ENCODE data around the gene C22orf23.

The C22orf23 gene

GRCh38 chr22:37922191-37922590, 31.2 kb downstream of the C22orf23 start:
- no peak for TF ChIP-seq PAX5 (IDR thresholded peaks at IDR 0.05; ENCODE audit: insufficient read depth, low read length, severe bottlenecking)
- no peak for TF ChIP-seq POLR2A (IDR thresholded peaks at IDR 0.05; ENCODE audit: low read depth, low read length)
- TF ChIP-seq POLR2AphosphoS5 (IDR thresholded peaks at IDR 0.05; ENCODE audit: low read depth, low read length), result no peak
- no peak for TF ChIP-seq POU2F2 (IDR thresholded peaks at IDR 0.05; ENCODE audit: low read depth, low read length)
- no peak for TF ChIP-seq TAF1 (IDR thresholded peaks at IDR 0.05; ENCODE audit: low read depth, low read length)
- TF ChIP-seq SPI1 (IDR thresholded peaks at IDR 0.05; ENCODE audit: low read depth, low read length), result no peak
- no peak for FAIRE-seq
- no peak for DNase-seq (ENCODE audit: insufficient read length, low spot score)

- DNase-seq (ENCODE audit: insufficient read length, low spot score), result no peak
- no peak for TF ChIP-seq POLR2A (IDR thresholded peaks at IDR 0.05; ENCODE audit: low read depth, low read length)
- no peak for TF ChIP-seq PAX5 (IDR thresholded peaks at IDR 0.05; ENCODE audit: insufficient read depth, low read length, severe bottlenecking)
- no peak for TF ChIP-seq SPI1 (IDR thresholded peaks at IDR 0.05; ENCODE audit: low read depth, low read length)
- no peak for TF ChIP-seq TAF1 (IDR thresholded peaks at IDR 0.05; ENCODE audit: low read depth, low read length)
- no peak for TF ChIP-seq POLR2AphosphoS5 (IDR thresholded peaks at IDR 0.05; ENCODE audit: low read depth, low read length)
- TF ChIP-seq POU2F2 (IDR thresholded peaks at IDR 0.05; ENCODE audit: low read depth, low read length), result no peak
- no peak for FAIRE-seq
Measured at GRCh38 chr22:37920126-37920525, 33.3 kb downstream of the C22orf23 start.

- TF ChIP-seq SPI1 (IDR thresholded peaks at IDR 0.05; ENCODE audit: low read depth, low read length), result no peak
- no peak for TF ChIP-seq PAX5 (IDR thresholded peaks at IDR 0.05; ENCODE audit: insufficient read depth, low read length, severe bottlenecking)
- no peak for TF ChIP-seq POLR2AphosphoS5 (IDR thresholded peaks at IDR 0.05; ENCODE audit: low read depth, low read length)
- TF ChIP-seq POLR2A (IDR thresholded peaks at IDR 0.05; ENCODE audit: low read depth, low read length), result no peak
- TF ChIP-seq TAF1 (IDR thresholded peaks at IDR 0.05; ENCODE audit: low read depth, low read length), result no peak
- no peak for TF ChIP-seq POU2F2 (IDR thresholded peaks at IDR 0.05; ENCODE audit: low read depth, low read length)
Measured at GRCh38 chr22:37918580-37919270, 34.7 kb downstream of the C22orf23 start.

GRCh38 chr22:37917874-37918548, 35.4 kb downstream of the C22orf23 start:
- no peak for TF ChIP-seq PAX5 (IDR thresholded peaks at IDR 0.05; ENCODE audit: insufficient read depth, low read length, severe bottlenecking)
- peak; percentile 64 for TF ChIP-seq SPI1 (IDR thresholded peaks at IDR 0.05; ENCODE audit: low read depth, low read length)
- DNase-seq (ENCODE audit: insufficient read length, low spot score), result no peak
- peak; percentile 71 for FAIRE-seq

More at GRCh38 chr22:37918580-37919270, 34.7 kb downstream of the C22orf23 start:
- DNase-seq (ENCODE audit: insufficient read length, low spot score) (no peak), FAIRE-seq (peak; percentile 64)

- no peak for DNase-seq (ENCODE audit: insufficient read length, low spot score)
- TF ChIP-seq POLR2A (IDR thresholded peaks at IDR 0.05; ENCODE audit: low read depth, low read length), result no peak
- no peak for TF ChIP-seq TAF1 (IDR thresholded peaks at IDR 0.05; ENCODE audit: low read depth, low read length)
- TF ChIP-seq PAX5 (IDR thresholded peaks at IDR 0.05; ENCODE audit: insufficient read depth, low read length, severe bottlenecking), result no peak
- TF ChIP-seq POLR2AphosphoS5 (IDR thresholded peaks at IDR 0.05; ENCODE audit: low read depth, low read length), result no peak
- TF ChIP-seq POU2F2 (IDR thresholded peaks at IDR 0.05; ENCODE audit: low read depth, low read length), result no peak
- TF ChIP-seq SPI1 (IDR thresholded peaks at IDR 0.05; ENCODE audit: low read depth, low read length), result no peak
- no peak for FAIRE-seq
Measured at GRCh38 chr22:37916311-37916710, 37.1 kb downstream of the C22orf23 start.

GRCh38 chr22:37913233-37913721, 40.1 kb downstream of the C22orf23 start:
- TF ChIP-seq TAF1 (IDR thresholded peaks at IDR 0.05; ENCODE audit: low read depth, low read length) (no peak), SPI1 (IDR thresholded peaks at IDR 0.05; ENCODE audit: low read depth, low read length) (no peak), PAX5 (IDR thresholded peaks at IDR 0.05; ENCODE audit: insufficient read depth, low read length, severe bottlenecking) (no peak), POLR2A (IDR thresholded peaks at IDR 0.05; ENCODE audit: low read depth, low read length) (no peak), POU2F2 (IDR thresholded peaks at IDR 0.05; ENCODE audit: low read depth, low read length) (no peak), POLR2AphosphoS5 (IDR thresholded peaks at IDR 0.05; ENCODE audit: low read depth, low read length) (no peak)
- FAIRE-seq (no peak), DNase-seq (ENCODE audit: insufficient read length, low spot score) (no peak)

- DNase-seq (ENCODE audit: insufficient read length, low spot score), result no peak
- FAIRE-seq, result no peak
- TF ChIP-seq POLR2A (IDR thresholded peaks at IDR 0.05; ENCODE audit: low read depth, low read length) (no peak), POLR2AphosphoS5 (IDR thresholded peaks at IDR 0.05; ENCODE audit: low read depth, low read length) (no peak), TAF1 (IDR thresholded peaks at IDR 0.05; ENCODE audit: low read depth, low read length) (no peak), POU2F2 (IDR thresholded peaks at IDR 0.05; ENCODE audit: low read depth, low read length) (no peak), PAX5 (IDR thresholded peaks at IDR 0.05; ENCODE audit: insufficient read depth, low read length, severe bottlenecking) (no peak), SPI1 (IDR thresholded peaks at IDR 0.05; ENCODE audit: low read depth, low read length) (no peak)
Measured at GRCh38 chr22:37912171-37912570, 41.2 kb downstream of the C22orf23 start.

- FAIRE-seq (no peak), DNase-seq (ENCODE audit: insufficient read length, low spot score) (no peak)
- TF ChIP-seq SPI1 (IDR thresholded peaks at IDR 0.05; ENCODE audit: low read depth, low read length), result no peak
- no peak for TF ChIP-seq PAX5 (IDR thresholded peaks at IDR 0.05; ENCODE audit: insufficient read depth, low read length, severe bottlenecking)
- TF ChIP-seq TAF1 (IDR thresholded peaks at IDR 0.05; ENCODE audit: low read depth, low read length), result no peak
Measured at GRCh38 chr22:37911697-37912096, 41.7 kb downstream of the C22orf23 start.

- FAIRE-seq (no peak), DNase-seq (ENCODE audit: insufficient read length, low spot score) (no peak)
- TF ChIP-seq PAX5 (IDR thresholded peaks at IDR 0.05; ENCODE audit: insufficient read depth, low read length, severe bottlenecking), result no peak
- TF ChIP-seq POLR2AphosphoS5 (IDR thresholded peaks at IDR 0.05; ENCODE audit: low read depth, low read length), result no peak
- no peak for TF ChIP-seq POLR2A (IDR thresholded peaks at IDR 0.05; ENCODE audit: low read depth, low read length)
- TF ChIP-seq TAF1 (IDR thresholded peaks at IDR 0.05; ENCODE audit: low read depth, low read length), result no peak
- TF ChIP-seq SPI1 (IDR thresholded peaks at IDR 0.05; ENCODE audit: low read depth, low read length), result no peak
- no peak for TF ChIP-seq POU2F2 (IDR thresholded peaks at IDR 0.05; ENCODE audit: low read depth, low read length)
Measured at GRCh38 chr22:37910890-37911672, 42.3 kb downstream of the C22orf23 start.
